ENCODE data around the gene YTHDC2.
"Not testable (repeated sequence)": the region's sequence is repeated elsewhere in the genome, so short reads cannot be mapped to it uniquely, and the experiment has no call there.

The YTHDC2 gene

GRCh38 chr5:113603246-113603645 is 89.8 kb downstream of the YTHDC2 start:
- no CpG with 5 or more reads among the region's 4 CpGs for WGBS (ENCODE audit: extremely low coverage, insufficient coverage, insufficient read length)
- H2AK5ac ChIP-seq (ENCODE audit: low read length); DNase-seq; H3K9me3 ChIP-seq (ENCODE audit: insufficient read depth, low read depth, low read length); H2BK5ac ChIP-seq (ENCODE audit: low read depth, low read length, poor library complexity); H2BK120ac ChIP-seq (ENCODE audit: insufficient read depth, low read length, poor library complexity); H3K4me1 ChIP-seq (ENCODE audit: control insufficient read depth in 1 of 2, insufficient read depth in 2 of 2, low read length in 2 of 2); H2BK12ac ChIP-seq (ENCODE audit: low read length); H3K14ac ChIP-seq (ENCODE audit: low read length); H4K12ac ChIP-seq (ENCODE audit: low read depth, low read length); H3K4ac ChIP-seq (ENCODE audit: low read depth, low read length); H3K27me3 ChIP-seq (ENCODE audit: insufficient read depth, low read length); H3K23ac ChIP-seq (ENCODE audit: low read length); H4K8ac ChIP-seq (ENCODE audit: low read depth, low read length); H3K27ac ChIP-seq (ENCODE audit: low read depth, low read length); H2AFZ ChIP-seq (ENCODE audit: insufficient read depth, low read length, poor library complexity); H3K4me3 ChIP-seq (ENCODE audit: low read depth, low read length); H3K9ac ChIP-seq (ENCODE audit: low read length); H4K91ac ChIP-seq (ENCODE audit: low read depth, low read length); H3K18ac ChIP-seq (ENCODE audit: low read length); H3K36me3 ChIP-seq (ENCODE audit: control insufficient read depth in 1 of 2, insufficient read depth in 2 of 2, low read length in 2 of 2); H3K4me2 ChIP-seq (ENCODE audit: low read length); H3K79me1 ChIP-seq (ENCODE audit: low read length); H3K79me2 ChIP-seq (ENCODE audit: control insufficient read depth, insufficient read depth, low read length, poor library complexity): not testable (repeated sequence)

GRCh38 chr5:113606298-113607134 is 93.0 kb downstream of the YTHDC2 start:
- Histone ChIP-seq H3K18ac (ENCODE audit: low read length) (no peak overlapping the region), H3K36me3 (ENCODE audit: control insufficient read depth in 1 of 2, insufficient read depth in 2 of 2, low read length in 2 of 2) (no peaks in the 10 kb centered on the region), H3K4me2 (ENCODE audit: low read length) (peak overlapping the region; percentile 39), H3K27ac (ENCODE audit: low read depth, low read length) (no peak overlapping the region), H2BK5ac (ENCODE audit: low read depth, low read length, poor library complexity) (no peak overlapping the region), H3K9me3 (ENCODE audit: insufficient read depth, low read depth, low read length) (no peaks in the 10 kb centered on the region), H3K14ac (ENCODE audit: low read length) (no peak overlapping the region), H3K27me3 (ENCODE audit: insufficient read depth, low read length) (no peaks in the 10 kb centered on the region), H2BK120ac (ENCODE audit: insufficient read depth, low read length, poor library complexity) (no peak overlapping the region), H4K91ac (ENCODE audit: low read depth, low read length) (no peak overlapping the region), H3K23ac (ENCODE audit: low read length) (no peak overlapping the region), H3K4ac (ENCODE audit: low read depth, low read length) (no peak overlapping the region), H4K8ac (ENCODE audit: low read depth, low read length) (no peak overlapping the region), H2BK12ac (ENCODE audit: low read length) (no peak overlapping the region), H3K79me2 (ENCODE audit: control insufficient read depth, insufficient read depth, low read length, poor library complexity) (no peaks in the 10 kb centered on the region), H3K4me1 (ENCODE audit: control insufficient read depth in 1 of 2, insufficient read depth in 2 of 2, low read length in 2 of 2) (no peaks in the 10 kb centered on the region), H2AK5ac (ENCODE audit: low read length) (no peak overlapping the region), H3K9ac (ENCODE audit: low read length) (no peak overlapping the region), H3K79me1 (ENCODE audit: low read length) (no peaks in the 10 kb centered on the region), H2AFZ (ENCODE audit: insufficient read depth, low read length, poor library complexity) (no peak overlapping the region), H3K4me3 (ENCODE audit: low read depth, low read length) (no peak overlapping the region), H4K12ac (ENCODE audit: low read depth, low read length) (no peak overlapping the region)
- no CpG with 5 or more reads among the region's 13 CpGs for WGBS (ENCODE audit: extremely low coverage, insufficient coverage, insufficient read length)
- DNase-seq: peak; percentile 4 to 79

GRCh38 chr5:113607361-113607760 is 93.9 kb downstream of the YTHDC2 start:
- no peak overlapping the region for H3K27ac ChIP-seq (ENCODE audit: low read depth, low read length)
- no peak overlapping the region for H3K14ac ChIP-seq (ENCODE audit: low read length)
- H3K23ac ChIP-seq (ENCODE audit: low read length): no peak overlapping the region
- no peak overlapping the region for H4K8ac ChIP-seq (ENCODE audit: low read depth, low read length)
- no peaks in the 10 kb centered on the region for H3K4me1 ChIP-seq (ENCODE audit: control insufficient read depth in 1 of 2, insufficient read depth in 2 of 2, low read length in 2 of 2)
- no peak overlapping the region for H3K4ac ChIP-seq (ENCODE audit: low read depth, low read length)
- H3K4me3 ChIP-seq (ENCODE audit: low read depth, low read length): no peak overlapping the region
- no peaks in the 10 kb centered on the region for H3K79me2 ChIP-seq (ENCODE audit: control insufficient read depth, insufficient read depth, low read length, poor library complexity)
- no peak for DNase-seq
- H3K4me2 ChIP-seq (ENCODE audit: low read length): no peak overlapping the region
- H3K9me3 ChIP-seq (ENCODE audit: insufficient read depth, low read depth, low read length): no peaks in the 10 kb centered on the region
- no peaks in the 10 kb centered on the region for H3K27me3 ChIP-seq (ENCODE audit: insufficient read depth, low read length)
- no peak overlapping the region for H2BK5ac ChIP-seq (ENCODE audit: low read depth, low read length, poor library complexity)
- no peak overlapping the region for H2BK12ac ChIP-seq (ENCODE audit: low read length)
- no peak overlapping the region for H3K18ac ChIP-seq (ENCODE audit: low read length)
- no CpG with 5 or more reads among the region's 3 CpGs for WGBS (ENCODE audit: extremely low coverage, insufficient coverage, insufficient read length)
- H2AK5ac ChIP-seq (ENCODE audit: low read length): no peak overlapping the region
- H4K91ac ChIP-seq (ENCODE audit: low read depth, low read length): no peak overlapping the region
- H4K12ac ChIP-seq (ENCODE audit: low read depth, low read length): no peak overlapping the region
- H3K36me3 ChIP-seq (ENCODE audit: control insufficient read depth in 1 of 2, insufficient read depth in 2 of 2, low read length in 2 of 2): no peaks in the 10 kb centered on the region
- no peak overlapping the region for H2BK120ac ChIP-seq (ENCODE audit: insufficient read depth, low read length, poor library complexity)
- H2AFZ ChIP-seq (ENCODE audit: insufficient read depth, low read length, poor library complexity): no peak overlapping the region
- no peaks in the 10 kb centered on the region for H3K79me1 ChIP-seq (ENCODE audit: low read length)
- H3K9ac ChIP-seq (ENCODE audit: low read length): no peak overlapping the region

GRCh38 chr5:113608113-113608596 is 94.7 kb downstream of the YTHDC2 start:
- H3K18ac ChIP-seq (ENCODE audit: low read length): no peak overlapping the region
- H4K8ac ChIP-seq (ENCODE audit: low read depth, low read length): no peak overlapping the region
- H3K36me3 ChIP-seq (ENCODE audit: control insufficient read depth in 1 of 2, insufficient read depth in 2 of 2, low read length in 2 of 2): no peaks in the 10 kb centered on the region
- H3K23ac ChIP-seq (ENCODE audit: low read length): no peak overlapping the region
- H2AK5ac ChIP-seq (ENCODE audit: low read length): no peak overlapping the region
- no peaks in the 10 kb centered on the region for H3K27me3 ChIP-seq (ENCODE audit: insufficient read depth, low read length)
- H4K91ac ChIP-seq (ENCODE audit: low read depth, low read length): no peak overlapping the region
- H3K4me2 ChIP-seq (ENCODE audit: low read length): no peak overlapping the region
- H3K14ac ChIP-seq (ENCODE audit: low read length): no peak overlapping the region
- no peaks in the 10 kb centered on the region for H3K4me1 ChIP-seq (ENCODE audit: control insufficient read depth in 1 of 2, insufficient read depth in 2 of 2, low read length in 2 of 2)
- no peaks in the 10 kb centered on the region for H3K79me1 ChIP-seq (ENCODE audit: low read length)
- H3K4me3 ChIP-seq (ENCODE audit: low read depth, low read length): no peak overlapping the region
- no peak overlapping the region for H2BK120ac ChIP-seq (ENCODE audit: insufficient read depth, low read length, poor library complexity)
- no peak overlapping the region for H2AFZ ChIP-seq (ENCODE audit: insufficient read depth, low read length, poor library complexity)
- no peaks in the 10 kb centered on the region for H3K9me3 ChIP-seq (ENCODE audit: insufficient read depth, low read depth, low read length)
- no peaks in the 10 kb centered on the region for H3K79me2 ChIP-seq (ENCODE audit: control insufficient read depth, insufficient read depth, low read length, poor library complexity)
- no peak overlapping the region for H4K12ac ChIP-seq (ENCODE audit: low read depth, low read length)
- H2BK12ac ChIP-seq (ENCODE audit: low read length): no peak overlapping the region
- no peak overlapping the region for H3K27ac ChIP-seq (ENCODE audit: low read depth, low read length)
- WGBS (ENCODE audit: extremely low coverage, insufficient coverage, insufficient read length): no CpG with 5 or more reads among the region's 3 CpGs
- DNase-seq: no peak
- no peak overlapping the region for H3K9ac ChIP-seq (ENCODE audit: low read length)
- H3K4ac ChIP-seq (ENCODE audit: low read depth, low read length): no peak overlapping the region
- H2BK5ac ChIP-seq (ENCODE audit: low read depth, low read length, poor library complexity): no peak overlapping the region

Measured in trophoblast cell (in vitro differentiated cells and primary cell).